ENCODE data around the gene MYH9. TPM values are rescaled to one million over a fixed set of nuclear protein-coding genes. Genes with fewer than 3 reads are reported as not detected.

The MYH9 gene
- total RNA-seq, 2 experiments from 2014 or later = 901 to 925 TPM

- ATAC-seq (ENCODE audit: poor library complexity) (no peak), DNase-seq (no peak)
- CTCF ChIA-PET = interaction anchor here (1.2 kb wide), 1 partner anchor 10 kb away, joined by 5 read pairs; the partner anchor contains the start of gene APOL2
- no peak overlapping the region for H3K4me3 Mint-ChIP-seq
- peaks cover 16% of the 10 kb centered on the region for H3K36me3 Mint-ChIP-seq (ENCODE audit: low read depth)
- Histone ChIP-seq H3K27ac (ENCODE audit: low read depth in 1 of 2, low read length in 2 of 2) (no peak overlapping the region), H3K9me3 (ENCODE audit: control insufficient read depth in 1 of 2, insufficient read depth in 1 of 2, low read length in 2 of 2) (no peaks in the 10 kb centered on the region), H3K4me3 (ENCODE audit: low read length) (no peak overlapping the region), H3K36me3 (ENCODE audit: insufficient read depth, low read length) (no peaks in the 10 kb centered on the region), H3K27me3 (ENCODE audit: control insufficient read depth in 1 of 2, insufficient read depth in 2 of 2, low read length in 2 of 2) (no peaks in the 10 kb centered on the region), H3K4me1 (ENCODE audit: insufficient read depth, low read length) (peaks cover 17% of the 10 kb centered on the region)
- intact Hi-C loops (cut with DNase I, micrococcal nuclease) = no loop called here
- H3K4me1 Mint-ChIP-seq (ENCODE audit: low read depth) = peaks cover 17% of the 10 kb centered on the region
- H3K9me3 Mint-ChIP-seq = peaks cover 2% of the 10 kb centered on the region
- POLR2A ChIA-PET = interaction anchor here (0.6 kb wide), 1 partner anchor 32 kb away, joined by 3 read pairs; no protein-coding TSS in a partner anchor
- TF ChIP-seq, protein P1, sequence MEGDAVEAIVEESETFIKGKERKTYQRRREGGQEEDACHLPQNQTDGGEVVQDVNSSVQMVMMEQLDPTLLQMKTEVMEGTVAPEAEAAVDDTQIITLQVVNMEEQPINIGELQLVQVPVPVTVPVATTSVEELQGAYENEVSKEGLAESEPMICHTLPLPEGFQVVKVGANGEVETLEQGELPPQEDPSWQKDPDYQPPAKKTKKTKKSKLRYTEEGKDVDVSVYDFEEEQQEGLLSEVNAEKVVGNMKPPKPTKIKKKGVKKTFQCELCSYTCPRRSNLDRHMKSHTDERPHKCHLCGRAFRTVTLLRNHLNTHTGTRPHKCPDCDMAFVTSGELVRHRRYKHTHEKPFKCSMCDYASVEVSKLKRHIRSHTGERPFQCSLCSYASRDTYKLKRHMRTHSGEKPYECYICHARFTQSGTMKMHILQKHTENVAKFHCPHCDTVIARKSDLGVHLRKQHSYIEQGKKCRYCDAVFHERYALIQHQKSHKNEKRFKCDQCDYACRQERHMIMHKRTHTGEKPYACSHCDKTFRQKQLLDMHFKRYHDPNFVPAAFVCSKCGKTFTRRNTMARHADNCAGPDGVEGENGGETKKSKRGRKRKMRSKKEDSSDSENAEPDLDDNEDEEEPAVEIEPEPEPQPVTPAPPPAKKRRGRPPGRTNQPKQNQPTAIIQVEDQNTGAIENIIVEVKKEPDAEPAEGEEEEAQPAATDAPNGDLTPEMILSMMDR (IDR thresholded peaks at IDR 0.05) = no peak
- no peak overlapping the region for H3K27ac Mint-ChIP-seq
- H3K27me3 Mint-ChIP-seq = no peaks in the 10 kb centered on the region
These were observed 138.6 kb downstream of the MYH9 start for GRCh38 chr22:36249160-36249559.

DNA sequence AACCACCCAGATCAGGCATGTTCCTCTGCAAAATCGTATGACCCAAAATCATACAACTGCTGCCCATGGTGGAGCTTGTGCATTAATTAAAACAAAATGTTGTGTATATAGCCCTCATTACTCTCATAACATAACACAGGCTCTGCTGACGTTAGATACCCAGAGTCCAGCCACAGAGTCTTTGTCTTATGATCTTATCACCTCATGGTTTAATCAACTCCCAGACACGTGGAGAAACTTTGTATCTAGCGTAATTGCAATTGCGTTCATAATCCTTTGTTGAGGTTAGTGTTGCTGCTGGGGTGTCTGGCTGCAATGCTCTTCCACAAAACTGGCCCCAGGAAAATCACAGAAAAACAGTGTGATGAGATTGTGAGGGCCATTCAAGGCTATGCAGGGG is 139.8 kb downstream of the MYH9 start:
- no peak for ATAC-seq (ENCODE audit: poor library complexity)
- Histone ChIP-seq H3K4me1 (ENCODE audit: insufficient read depth, low read length) (peaks cover 8% of the 10 kb centered on the region), H3K27me3 (ENCODE audit: control insufficient read depth in 1 of 2, insufficient read depth in 2 of 2, low read length in 2 of 2) (no peaks in the 10 kb centered on the region), H3K36me3 (ENCODE audit: insufficient read depth, low read length) (no peaks in the 10 kb centered on the region), H3K4me3 (ENCODE audit: low read length) (no peak overlapping the region), H3K27ac (ENCODE audit: low read depth in 1 of 2, low read length in 2 of 2) (no peak overlapping the region), H3K9me3 (ENCODE audit: control insufficient read depth in 1 of 2, insufficient read depth in 1 of 2, low read length in 2 of 2) (no peaks in the 10 kb centered on the region)
- DNase-seq = no peak
- Mint-ChIP-seq H3K36me3 (ENCODE audit: low read depth) (peaks cover 3% of the 10 kb centered on the region), H3K27ac (no peak overlapping the region), H3K27me3 (no peaks in the 10 kb centered on the region), H3K4me3 (no peak overlapping the region), H3K9me3 (peaks cover 2% of the 10 kb centered on the region), H3K4me1 (ENCODE audit: low read depth) (peaks cover 5% of the 10 kb centered on the region)
- intact Hi-C loops (cut with DNase I, micrococcal nuclease) = no loop called here
- CTCF ChIA-PET = interaction anchor here (1.2 kb wide), 1 partner anchor 9 kb away, joined by 5 read pairs; the partner anchor contains the start of gene APOL2
- POLR2A ChIA-PET = no interaction called here
- TF ChIP-seq, protein P1 (IDR thresholded peaks at IDR 0.05) = no peak

GRCh38 chr22:36246718-36247117 is 141.0 kb downstream of the MYH9 start:
- CTCF ChIA-PET = no interaction called here
- intact Hi-C loops (cut with DNase I, micrococcal nuclease) = no loop called here
- Histone ChIP-seq H3K4me3 (ENCODE audit: low read length) (no peak overlapping the region), H3K36me3 (ENCODE audit: insufficient read depth, low read length) (no peaks in the 10 kb centered on the region), H3K27ac (ENCODE audit: low read depth in 1 of 2, low read length in 2 of 2) (no peak overlapping the region), H3K4me1 (ENCODE audit: insufficient read depth, low read length) (no peaks in the 10 kb centered on the region), H3K27me3 (ENCODE audit: control insufficient read depth in 1 of 2, insufficient read depth in 2 of 2, low read length in 2 of 2) (no peaks in the 10 kb centered on the region), H3K9me3 (ENCODE audit: control insufficient read depth in 1 of 2, insufficient read depth in 1 of 2, low read length in 2 of 2) (no peaks in the 10 kb centered on the region)
- ATAC-seq (ENCODE audit: poor library complexity) = no peak
- Mint-ChIP-seq H3K27me3 (no peaks in the 10 kb centered on the region), H3K36me3 (ENCODE audit: low read depth) (no peaks in the 10 kb centered on the region), H3K4me3 (no peak overlapping the region), H3K9me3 (peaks cover 2% of the 10 kb centered on the region), H3K4me1 (ENCODE audit: low read depth) (no peaks in the 10 kb centered on the region), H3K27ac (no peak overlapping the region)
- POLR2A ChIA-PET = no interaction called here
- no peak for DNase-seq
- TF ChIP-seq, protein P1 (IDR thresholded peaks at IDR 0.05) = no peak
